Measurements from ENCODE around the gene CD48.
"Not testable (repeated sequence)": the region's sequence is repeated elsewhere in the genome, so short reads cannot be mapped to it uniquely, and the experiment has no call there.

CD48 gene

GRCh38 chr1:160712525-160713080 lies 981 bp upstream of the CD48 start:
- DNase-seq = not testable (repeated sequence)

DNA sequence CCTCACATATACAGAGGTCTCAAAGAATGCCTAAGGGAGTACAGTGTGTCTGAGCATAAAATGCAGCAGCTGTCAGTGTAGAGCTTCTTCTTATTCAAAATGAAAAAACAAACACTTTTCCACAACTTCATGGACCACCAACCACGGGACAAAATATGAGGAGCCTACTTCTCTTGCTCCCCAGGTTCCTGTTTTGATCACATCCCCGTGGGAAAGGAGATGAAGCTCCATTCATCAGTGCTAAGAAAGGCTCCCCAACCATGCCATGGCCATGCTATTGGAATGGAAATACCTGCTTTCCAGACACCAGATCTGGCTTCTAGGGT lies 383 bp downstream of the CD48 start:
- no peak for DNase-seq

- DNase-seq = no peak
These were observed 937 bp downstream of the CD48 start for GRCh38 chr1:160710517-160711252.

DNA sequence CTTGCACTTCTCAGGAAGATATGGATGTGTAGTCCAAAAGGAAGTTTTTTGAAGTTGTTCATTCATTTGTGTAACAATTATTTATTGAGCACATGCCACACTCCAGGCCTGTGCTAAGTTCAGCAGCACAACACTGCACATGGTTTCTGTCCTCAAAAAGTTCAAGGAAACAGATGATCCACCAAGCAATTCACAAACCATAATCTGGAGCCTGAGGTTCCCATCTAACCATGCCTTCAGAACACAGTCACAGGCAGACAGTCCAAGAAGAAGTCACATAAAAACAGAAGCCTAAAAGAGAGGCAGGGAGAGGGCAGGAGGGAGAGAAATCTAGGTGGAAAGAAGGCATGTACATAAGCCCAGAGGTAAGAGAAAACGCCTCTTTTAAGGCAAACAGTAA lies 1.9 kb downstream of the CD48 start:
- DNase-seq = no peak

GRCh38 chr1:160708801-160709200 lies 2.8 kb downstream of the CD48 start:
- DNase-seq = no peak

DNA sequence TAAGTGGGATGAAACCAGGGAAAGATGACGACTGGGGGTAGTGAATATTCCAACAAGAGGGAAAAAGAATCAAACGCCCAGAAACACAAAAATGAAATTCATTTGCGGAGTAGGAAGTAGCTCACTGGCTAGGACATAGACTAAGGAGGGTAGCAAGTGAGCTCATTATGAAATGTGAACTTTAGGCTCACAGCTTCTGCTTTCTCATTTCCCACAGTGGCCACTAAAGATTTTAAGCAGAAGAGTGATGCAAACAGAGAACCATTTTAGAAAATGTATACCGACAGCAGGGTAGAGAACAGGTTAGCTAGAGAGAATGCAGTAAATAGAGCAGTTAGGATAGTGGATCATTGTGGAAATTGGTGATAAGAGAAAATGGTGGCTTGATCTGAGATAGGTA lies 3.5 kb downstream of the CD48 start:
- DNase-seq = no peak

- no peak for DNase-seq
These were observed 4.2 kb downstream of the CD48 start for GRCh38 chr1:160707236-160708064.

GRCh38 chr1:160706526-160707235 lies 4.9 kb downstream of the CD48 start:
- no peak for DNase-seq

DNA sequence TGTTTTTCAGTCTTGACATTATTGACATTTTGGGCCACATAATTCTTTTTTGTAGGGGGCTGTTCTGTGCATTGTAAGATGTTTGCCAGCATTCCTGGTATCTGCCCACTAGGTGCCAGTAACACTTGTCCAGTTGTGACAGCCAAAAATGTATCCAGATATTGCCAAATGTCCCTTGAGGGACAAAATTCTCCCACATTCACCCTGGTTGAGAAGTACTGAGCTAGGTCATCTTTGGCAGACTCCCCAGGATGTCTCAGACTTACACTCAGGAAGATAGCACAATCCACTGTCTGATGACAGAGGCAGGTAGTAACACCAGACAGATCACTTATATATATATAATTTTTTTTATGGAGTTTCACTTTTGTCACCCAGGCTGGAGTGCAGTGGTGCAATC lies 5.9 kb downstream of the CD48 start:
- no peak for DNase-seq

DNA sequence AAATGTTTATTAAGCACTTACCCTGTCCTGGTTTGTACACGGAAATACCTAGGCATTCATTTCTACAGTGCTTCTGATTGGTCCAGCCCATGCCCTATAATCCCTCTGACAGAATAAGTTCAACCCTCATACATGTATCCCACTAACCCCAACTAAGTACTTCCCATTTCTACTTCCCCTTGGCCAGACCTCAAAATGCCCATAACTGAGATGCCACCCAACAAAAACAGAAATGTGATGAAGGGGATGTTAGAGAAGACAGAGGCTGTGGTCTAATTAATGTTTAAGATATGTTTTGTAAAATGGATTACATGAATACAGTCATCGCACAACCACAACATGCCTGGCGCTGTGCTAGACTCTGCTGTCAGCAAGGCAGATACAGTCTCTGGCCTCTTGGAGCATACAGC lies 6.4 kb downstream of the CD48 start:
- DNase-seq = not testable (repeated sequence)

DNA sequence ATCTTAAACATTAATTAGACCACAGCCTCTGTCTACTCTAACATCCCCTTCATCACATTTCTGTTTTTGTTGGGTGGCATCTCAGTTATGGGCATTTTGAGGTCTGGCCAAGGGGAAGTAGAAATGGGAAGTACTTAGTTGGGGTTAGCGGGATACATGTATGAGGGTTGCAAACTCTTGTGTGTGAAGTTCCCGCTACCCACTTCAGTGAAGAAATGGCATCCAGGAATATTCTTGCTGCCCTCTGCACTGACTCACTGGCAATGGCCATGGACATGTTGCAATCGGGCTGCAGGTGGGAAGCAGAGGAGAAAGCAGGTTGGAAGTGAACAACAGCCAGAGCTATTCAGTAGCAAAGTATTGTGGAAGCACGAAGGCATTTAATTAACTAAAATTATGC lies 7.4 kb downstream of the CD48 start:
- DNase-seq = no peak

DNA sequence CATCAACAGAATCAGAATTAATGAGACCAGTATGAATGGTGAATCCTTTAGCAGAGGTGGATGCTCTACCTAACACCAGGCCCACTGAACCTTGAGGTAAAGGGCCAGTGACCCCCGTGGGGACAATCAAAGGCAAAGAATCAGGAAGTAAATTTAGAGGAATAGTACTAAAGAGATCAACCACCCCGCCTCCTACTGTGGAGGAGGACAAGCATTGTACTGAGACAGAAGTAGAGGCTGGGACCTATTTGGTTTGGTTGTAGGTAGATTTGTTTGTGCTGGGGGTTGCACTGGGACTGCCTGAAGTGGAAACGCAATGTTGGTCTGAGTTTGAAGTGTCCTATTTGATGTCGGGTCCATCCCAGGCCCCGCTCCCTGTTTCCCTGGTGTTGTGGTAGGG lies 9.5 kb downstream of the CD48 start:
- no peak for DNase-seq

DNA sequence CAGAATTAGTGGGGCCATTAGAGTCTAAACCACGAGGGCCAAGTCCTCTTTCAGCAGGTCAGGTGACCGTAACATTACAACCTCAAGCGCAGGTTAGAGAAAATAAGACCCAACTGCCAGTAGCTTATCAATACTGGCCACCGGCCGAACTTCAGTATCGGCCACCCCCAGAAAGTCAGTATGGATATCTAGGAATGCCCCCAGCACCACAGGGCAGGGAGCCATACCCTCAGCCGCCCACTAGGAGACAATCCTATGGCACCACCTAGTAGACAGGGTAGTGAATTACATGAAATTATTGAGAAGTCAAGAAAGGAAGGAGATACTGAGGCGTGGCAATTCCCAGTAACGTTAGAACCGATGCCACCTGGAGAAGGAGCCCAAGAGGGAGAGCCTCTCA lies 19.2 kb downstream of the CD48 start:
- not testable (repeated sequence) for DNase-seq

GRCh38 chr1:160685266-160685665 lies 26.4 kb downstream of the CD48 start:
- DNase-seq = no peak

DNA sequence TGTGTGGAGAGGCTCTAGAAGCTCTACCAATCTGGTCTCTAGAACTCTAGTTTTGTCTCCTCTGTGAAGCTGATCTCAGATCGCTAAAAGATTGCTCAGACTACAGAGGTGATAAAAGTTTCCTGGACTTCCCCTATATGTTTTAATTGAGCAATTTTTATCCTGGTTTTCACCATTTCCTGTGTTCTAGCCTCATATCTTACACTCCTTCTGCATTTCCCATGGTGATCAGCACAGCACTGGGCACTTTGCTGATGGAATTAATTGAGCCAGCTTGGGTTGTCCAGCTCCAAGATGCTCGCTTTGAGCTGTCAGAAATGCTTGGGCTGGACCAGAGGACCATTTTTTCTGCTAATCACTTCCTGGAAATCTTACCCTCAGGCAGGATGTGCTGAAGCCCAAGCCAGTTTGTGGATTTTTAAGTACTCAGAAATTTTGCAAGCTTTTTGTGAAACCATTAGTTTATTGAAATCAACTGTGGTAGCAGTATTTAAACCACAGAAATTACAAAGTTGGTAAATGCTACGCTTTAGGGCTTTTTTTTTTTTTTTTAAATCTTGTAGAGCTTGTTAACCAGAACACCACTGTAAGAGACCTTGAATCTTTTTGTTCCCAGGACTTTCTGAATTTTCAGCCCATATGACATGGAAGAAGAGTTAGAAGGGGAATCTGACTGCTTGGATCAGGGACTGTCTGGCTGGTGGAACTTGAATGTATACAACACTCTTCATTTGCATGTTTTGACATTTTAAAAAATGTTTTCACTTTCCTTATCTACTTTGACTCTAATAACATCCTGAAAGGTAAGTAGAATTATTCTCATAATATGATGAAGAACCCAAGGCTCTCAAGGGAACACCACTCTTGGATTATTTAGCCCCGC lies 28.4 kb downstream of the CD48 start:
- no peak for DNase-seq

- no peak for DNase-seq
These were observed 29.8 kb downstream of the CD48 start for GRCh38 chr1:160681891-160682140.

DNA sequence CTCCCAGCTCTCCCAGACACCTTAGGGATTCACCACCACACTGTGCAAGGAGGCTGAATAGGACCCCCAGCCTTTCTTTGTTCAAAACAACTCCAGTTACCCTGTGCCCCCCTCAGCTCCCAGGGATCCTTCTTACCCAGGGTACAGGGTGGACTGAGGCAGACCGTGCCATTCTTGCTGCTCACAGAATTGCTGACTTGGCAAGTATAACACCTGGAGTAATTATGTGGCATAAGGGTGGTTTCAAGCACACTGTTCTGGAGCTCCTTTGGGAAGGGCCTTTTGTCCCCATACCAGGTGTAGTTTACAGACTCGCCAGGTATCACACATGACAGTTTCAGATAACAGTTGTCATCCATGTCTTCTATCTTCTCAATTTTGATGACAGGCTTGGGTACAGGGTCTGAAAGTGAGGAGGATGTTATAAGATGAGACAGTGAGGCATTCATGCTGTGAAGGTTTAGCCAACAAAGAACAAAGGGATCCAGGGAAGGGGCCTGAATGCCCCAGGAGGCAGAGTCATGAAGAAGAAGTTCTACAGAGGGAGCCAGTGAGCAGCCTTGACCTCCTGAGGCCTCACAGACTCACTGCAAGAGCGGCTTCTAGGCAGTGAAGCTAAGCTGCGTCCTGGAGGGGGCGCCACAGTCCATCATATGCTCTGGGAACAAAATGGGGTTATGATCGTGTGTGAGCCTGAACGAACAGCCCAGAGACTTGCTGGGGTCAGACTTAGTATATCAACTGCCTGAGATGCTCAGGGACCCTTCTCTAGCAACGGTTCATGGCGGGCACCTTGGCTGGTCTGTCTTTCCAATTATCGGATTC lies 30.3 kb downstream of the CD48 start:
- DNase-seq = no peak

- no peak for DNase-seq
These were observed 31.2 kb downstream of the CD48 start for GRCh38 chr1:160680399-160680798.

- DNase-seq = no peak
These were observed 31.7 kb downstream of the CD48 start for GRCh38 chr1:160679893-160680292.

- DNase-seq = no peak
These were observed 34.6 kb downstream of the CD48 start for GRCh38 chr1:160676869-160677597.

Data from NCI-H1436 (cell line).